ENCODE data around the gene RPS6KA3.

- no peak for TF ChIP-seq CTCF (optimal IDR thresholded peaks at IDR 0.05 in 1 of 3, IDR thresholded peaks at IDR 0.05 in 1 of 3, conservative IDR thresholded peaks at IDR 0.05 in 1 of 3; ENCODE audit: extremely low read depth in 1 of 3, insufficient read depth in 2 of 3, low read length in 3 of 3)
- TF ChIP-seq EZH2 (IDR thresholded peaks at IDR 0.05; ENCODE audit: low read length) = no peak
Measured at GRCh38 chrX:20280938-20281337, 14.2 kb upstream of the RPS6KA3 start.

All from keratinocyte (primary cell).